ENCODE data around the gene GABRR3. TPM values are rescaled to one million over a fixed set of nuclear protein-coding genes. Genes with fewer than 3 reads are reported as not detected.

The GABRR3 gene
- polyA plus RNA-seq, 3 donors: not detected

GRCh38 chr3:97937205-97937604, 97.9 kb downstream of the GABRR3 start:
- Histone ChIP-seq H3K36me3 (replicated peaks in 1 of 2; ENCODE audit: control insufficient read depth in 1 of 2, insufficient read depth in 2 of 2, low read length in 2 of 2) (peaks cover 65 to 94% of the 10 kb centered on the region in 2 donors), H3K4me1 (ENCODE audit: control insufficient read depth in 1 of 2, insufficient read depth in 2 of 2, low read length in 2 of 2) (no peaks in the 10 kb centered on the region), H3K4me2 (replicated peaks; ENCODE audit: extremely low read depth, low read length, poor library complexity, severe bottlenecking) (no peak overlapping the region), H3K79me2 (ENCODE audit: insufficient read depth, low read length) (no peaks in the 10 kb centered on the region), H3K27me3 (ENCODE audit: control insufficient read depth in 2 of 2, insufficient read depth in 2 of 2, low read length in 2 of 2) (no peaks in the 10 kb centered on the region), H2AFZ (ENCODE audit: insufficient read depth, low read depth, low read length, poor library complexity, severe bottlenecking) (no peak overlapping the region), H3K4me3 (replicated peaks in 1 of 3; ENCODE audit: low read depth in 2 of 3, low read length in 3 of 3) (no peak overlapping the region), H3K9ac (ENCODE audit: insufficient read depth, low read length, poor library complexity, severe bottlenecking) (no peak overlapping the region), H4K20me1 (ENCODE audit: insufficient read depth, low read length) (no peaks in the 10 kb centered on the region), H3K27ac (ENCODE audit: low read depth in 1 of 2, low read length in 2 of 2) (no peak overlapping the region), H3K9me3 (replicated peaks in 1 of 2; ENCODE audit: control insufficient read depth in 1 of 2, insufficient read depth in 1 of 2, low read length in 2 of 2) (no peaks in the 10 kb centered on the region)
- Mint-ChIP-seq H3K27ac (peak overlapping the region in 1 of 7 donors; percentile 10), H3K36me3 (peaks cover 62 to 76% of the 10 kb centered on the region in 2 donors), H3K4me3 (no peak overlapping the region), H3K27me3 (ENCODE audit: low read depth in 3 of 3) (no peaks in the 10 kb centered on the region), H3K4me1 (no peaks in the 10 kb centered on the region), H3K9me3 (peaks cover 0 to 3% (median 0%) of the 10 kb centered on the region in 7 donors)
- WGBS (ENCODE audit: insufficient coverage): 96% methylated on average over 2 of the region's 2 CpGs
- DNase-seq: no peak
- intact Hi-C loops (cut with micrococcal nuclease): no loop called here
- no peak for TF ChIP-seq CTCF (IDR thresholded peaks at IDR 0.05)

GRCh38 chr3:97935842-97936241, 99.3 kb downstream of the GABRR3 start:
- Histone ChIP-seq H2AFZ (ENCODE audit: insufficient read depth, low read depth, low read length, poor library complexity, severe bottlenecking) (no peak overlapping the region), H3K9me3 (replicated peaks in 1 of 2; ENCODE audit: control insufficient read depth in 1 of 2, insufficient read depth in 1 of 2, low read length in 2 of 2) (no peaks in the 10 kb centered on the region), H3K4me3 (replicated peaks in 1 of 3; ENCODE audit: low read depth in 2 of 3, low read length in 3 of 3) (no peak overlapping the region), H3K79me2 (ENCODE audit: insufficient read depth, low read length) (no peaks in the 10 kb centered on the region), H3K4me1 (ENCODE audit: control insufficient read depth in 1 of 2, insufficient read depth in 2 of 2, low read length in 2 of 2) (no peaks in the 10 kb centered on the region), H3K9ac (ENCODE audit: insufficient read depth, low read length, poor library complexity, severe bottlenecking) (no peak overlapping the region), H3K27ac (ENCODE audit: low read depth in 1 of 2, low read length in 2 of 2) (no peak overlapping the region), H3K36me3 (replicated peaks in 1 of 2; ENCODE audit: control insufficient read depth in 1 of 2, insufficient read depth in 2 of 2, low read length in 2 of 2) (peaks cover 59 to 91% of the 10 kb centered on the region in 2 donors), H3K27me3 (ENCODE audit: control insufficient read depth in 2 of 2, insufficient read depth in 2 of 2, low read length in 2 of 2) (no peaks in the 10 kb centered on the region), H4K20me1 (ENCODE audit: insufficient read depth, low read length) (no peaks in the 10 kb centered on the region), H3K4me2 (replicated peaks; ENCODE audit: extremely low read depth, low read length, poor library complexity, severe bottlenecking) (no peak overlapping the region)
- Mint-ChIP-seq H3K4me3 (no peak overlapping the region), H3K27ac (no peak overlapping the region), H3K36me3 (peaks cover 64 to 76% of the 10 kb centered on the region in 2 donors), H3K27me3 (ENCODE audit: low read depth in 3 of 3) (no peaks in the 10 kb centered on the region), H3K9me3 (peaks cover 0 to 3% (median 0%) of the 10 kb centered on the region in 7 donors), H3K4me1 (no peaks in the 10 kb centered on the region)
- no peak for DNase-seq
- no peak for TF ChIP-seq CTCF (IDR thresholded peaks at IDR 0.05)
- 100% methylated on average over 1 of the region's 1 CpG for WGBS (ENCODE audit: insufficient coverage)
- intact Hi-C loops (cut with micrococcal nuclease): no loop called here

Other genes starting within 250 kb of the GABRR3 start
- 1 to 10 TPM; 2.3 to 6.8 (median 5.3) TPM for gene CRYBG3, start 213.3 kb downstream of the GABRR3 start, polyA plus RNA-seq
- 10 to 100 TPM; 15.3 to 18.7 (median 18.3) TPM for gene RIOX2, start 62.9 kb downstream of the GABRR3 start, polyA plus RNA-seq
- not detected for gene OR5AC2, start 51.9 kb upstream of the GABRR3 start, polyA plus RNA-seq
- gene OR5H1, start 95.4 kb upstream of the GABRR3 start, polyA plus RNA-seq: not detected
- gene OR5H14, start 112.2 kb upstream of the GABRR3 start, polyA plus RNA-seq: not detected
- not detected for gene OR5H15, start 131.4 kb upstream of the GABRR3 start, polyA plus RNA-seq
- not detected for gene OR5H6, start 228.9 kb upstream of the GABRR3 start, polyA plus RNA-seq
- not detected for gene OR5H2, start 247.2 kb upstream of the GABRR3 start, polyA plus RNA-seq